ENCODE data around the gene ALG10.
"Not testable (repeated sequence)": the region's sequence is repeated elsewhere in the genome, so short reads cannot be mapped to it uniquely, and the experiment has no call there.

ALG10 gene

GRCh38 chr12:34046570-34046969, 24.3 kb downstream of the ALG10 start:
- H3K36me3 ChIP-seq (ENCODE audit: control insufficient read depth in 4 of 4, insufficient read depth in 4 of 4, low read length in 3 of 4): no peaks in the 10 kb centered on the region
- ChIA-PET CTCF (no interaction called here), POLR2A (no interaction called here)
- no peak for DNase-seq
- H3K4me3 ChIP-seq (ENCODE audit: control insufficient read depth in 1 of 7, extremely low read depth in 1 of 7, insufficient read depth in 4 of 7, low read depth in 2 of 7, low read length in 6 of 7): no peak overlapping the region
- no peaks in the 10 kb centered on the region for H3K27me3 ChIP-seq (replicated peaks in 2 of 5; ENCODE audit: control insufficient read depth in 4 of 5, insufficient read depth in 5 of 5, low read length in 4 of 5)
- no peak overlapping the region for H3K27ac ChIP-seq (ENCODE audit: insufficient read depth in 1 of 2, low read depth in 1 of 2, low read length in 2 of 2, poor library complexity in 1 of 2, severe bottlenecking in 2 of 2)
- H3K9me3 ChIP-seq (ENCODE audit: control extremely low read depth in 1 of 5, control insufficient read depth in 4 of 5, insufficient read depth in 2 of 5, low read depth in 1 of 5, low read length in 4 of 5): peaks cover 0 to 12% (median 5%) of the 10 kb centered on the region in 5 experiments
- H3K4me1 ChIP-seq (ENCODE audit: control extremely low read depth in 1 of 4, control insufficient read depth in 4 of 4, insufficient read depth in 4 of 4, low read length in 3 of 4): no peaks in the 10 kb centered on the region

DNA sequence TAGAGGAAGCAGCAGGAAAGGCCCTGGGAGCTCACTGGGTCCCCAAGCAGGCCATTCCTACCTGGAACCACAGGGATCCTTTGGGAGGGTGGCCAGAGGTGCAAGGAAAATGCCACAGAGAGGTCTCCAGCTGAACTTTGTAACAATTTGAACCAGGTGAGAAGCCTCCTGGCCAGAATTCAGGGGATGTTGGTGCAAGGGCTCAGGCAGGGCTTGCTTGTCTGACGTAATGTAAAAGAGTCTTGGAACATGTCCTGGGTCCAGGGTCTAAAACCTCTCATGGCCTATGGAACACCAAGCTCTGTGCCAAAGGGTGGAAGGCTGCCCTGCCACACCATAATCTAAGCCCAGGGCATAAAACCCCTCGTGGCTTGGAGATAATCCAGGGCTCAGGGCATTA, 25.6 kb downstream of the ALG10 start:
- H3K4me1 ChIP-seq (ENCODE audit: control extremely low read depth in 1 of 4, control insufficient read depth in 4 of 4, insufficient read depth in 4 of 4, low read length in 3 of 4); H3K27me3 ChIP-seq (replicated peaks in 2 of 5; ENCODE audit: control insufficient read depth in 4 of 5, insufficient read depth in 5 of 5, low read length in 4 of 5); CTCF ChIA-PET; H3K36me3 ChIP-seq (ENCODE audit: control insufficient read depth in 4 of 4, insufficient read depth in 4 of 4, low read length in 3 of 4); POLR2A ChIA-PET; H3K4me3 ChIP-seq (ENCODE audit: control insufficient read depth in 1 of 7, extremely low read depth in 1 of 7, insufficient read depth in 4 of 7, low read depth in 2 of 7, low read length in 6 of 7); H3K27ac ChIP-seq (ENCODE audit: insufficient read depth in 1 of 2, low read depth in 1 of 2, low read length in 2 of 2, poor library complexity in 1 of 2, severe bottlenecking in 2 of 2); DNase-seq: not testable (repeated sequence)
- peaks cover 0 to 15% (median 5%) of the 10 kb centered on the region in 5 experiments for H3K9me3 ChIP-seq (ENCODE audit: control extremely low read depth in 1 of 5, control insufficient read depth in 4 of 5, insufficient read depth in 2 of 5, low read depth in 1 of 5, low read length in 4 of 5)
- WGBS (ENCODE audit: insufficient coverage): 100% methylated on average over 2 of the region's 2 CpGs

- H3K36me3 ChIP-seq (ENCODE audit: control insufficient read depth in 4 of 4, insufficient read depth in 4 of 4, low read length in 3 of 4): no peaks in the 10 kb centered on the region
- ChIA-PET POLR2A (no interaction called here), CTCF (no interaction called here)
- no CpG with 5 or more reads among the region's 2 CpGs for WGBS (ENCODE audit: insufficient coverage)
- no peaks in the 10 kb centered on the region for H3K4me1 ChIP-seq (ENCODE audit: control extremely low read depth in 1 of 4, control insufficient read depth in 4 of 4, insufficient read depth in 4 of 4, low read length in 3 of 4)
- H3K27me3 ChIP-seq (replicated peaks in 2 of 5; ENCODE audit: control insufficient read depth in 4 of 5, insufficient read depth in 5 of 5, low read length in 4 of 5): no peaks in the 10 kb centered on the region
- no peak overlapping the region for H3K4me3 ChIP-seq (ENCODE audit: control insufficient read depth in 1 of 7, extremely low read depth in 1 of 7, insufficient read depth in 4 of 7, low read depth in 2 of 7, low read length in 6 of 7)
- H3K9me3 ChIP-seq (ENCODE audit: control extremely low read depth in 1 of 5, control insufficient read depth in 4 of 5, insufficient read depth in 2 of 5, low read depth in 1 of 5, low read length in 4 of 5): peaks cover 0 to 15% (median 5%) of the 10 kb centered on the region in 5 experiments
- DNase-seq: no peak
- no peak overlapping the region for H3K27ac ChIP-seq (ENCODE audit: insufficient read depth in 1 of 2, low read depth in 1 of 2, low read length in 2 of 2, poor library complexity in 1 of 2, severe bottlenecking in 2 of 2)
Observed at GRCh38 chr12:34048714-34049113, 26.4 kb downstream of the ALG10 start.

DNA sequence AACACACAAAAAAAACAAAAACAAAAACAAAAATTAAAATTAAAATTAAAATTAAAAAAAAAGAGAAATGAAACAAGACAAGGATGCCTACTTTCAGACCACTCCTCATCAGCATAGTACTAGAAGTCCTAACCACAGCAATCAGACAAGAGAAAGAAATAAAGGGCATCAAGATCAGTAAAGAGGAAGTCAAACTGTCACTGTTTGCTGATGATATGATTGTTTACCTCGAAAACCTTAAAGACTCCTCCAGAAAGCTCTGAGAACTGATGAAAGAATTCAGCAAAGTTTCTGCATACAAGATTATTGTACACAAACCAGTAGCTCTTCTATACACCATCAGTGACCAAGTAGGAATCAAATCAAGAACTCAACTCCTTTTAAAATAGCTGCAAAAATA, 29.2 kb downstream of the ALG10 start:
- POLR2A ChIA-PET: no interaction called here
- H3K36me3 ChIP-seq (ENCODE audit: control insufficient read depth in 4 of 4, insufficient read depth in 4 of 4, low read length in 3 of 4): no peaks in the 10 kb centered on the region
- peaks cover 0 to 15% (median 5%) of the 10 kb centered on the region in 5 experiments for H3K9me3 ChIP-seq (ENCODE audit: control extremely low read depth in 1 of 5, control insufficient read depth in 4 of 5, insufficient read depth in 2 of 5, low read depth in 1 of 5, low read length in 4 of 5)
- DNase-seq: no peak
- CTCF ChIA-PET: no interaction called here
- no peaks in the 10 kb centered on the region for H3K4me1 ChIP-seq (ENCODE audit: control extremely low read depth in 1 of 4, control insufficient read depth in 4 of 4, insufficient read depth in 4 of 4, low read length in 3 of 4)
- H3K27ac ChIP-seq (ENCODE audit: insufficient read depth in 1 of 2, low read depth in 1 of 2, low read length in 2 of 2, poor library complexity in 1 of 2, severe bottlenecking in 2 of 2): no peak overlapping the region
- H3K27me3 ChIP-seq (replicated peaks in 2 of 5; ENCODE audit: control insufficient read depth in 4 of 5, insufficient read depth in 5 of 5, low read length in 4 of 5): no peaks in the 10 kb centered on the region
- WGBS (ENCODE audit: insufficient coverage): 20% methylated on average over 1 of the region's 1 CpG
- no peak overlapping the region for H3K4me3 ChIP-seq (ENCODE audit: control insufficient read depth in 1 of 7, extremely low read depth in 1 of 7, insufficient read depth in 4 of 7, low read depth in 2 of 7, low read length in 6 of 7)

DNA sequence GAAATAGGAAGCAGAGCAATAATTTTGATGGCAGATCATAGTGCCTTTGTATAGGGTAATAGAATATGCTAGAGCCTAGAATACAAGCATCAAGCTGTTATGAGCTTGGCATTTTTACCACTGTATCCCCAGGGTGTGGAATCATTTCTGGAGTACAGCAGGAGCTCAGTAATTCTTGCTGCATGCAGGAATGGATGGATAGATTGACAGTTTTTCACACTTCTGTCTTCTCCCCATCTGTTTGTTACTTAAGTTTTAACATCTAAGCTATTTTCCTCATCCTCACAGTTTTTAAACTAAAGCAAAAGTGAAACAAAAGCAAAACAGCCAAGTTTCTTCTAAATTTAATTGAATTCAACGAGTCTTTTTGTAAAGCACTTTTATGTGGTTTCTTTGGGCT, 32.6 kb downstream of the ALG10 start:
- H3K4me1 ChIP-seq (ENCODE audit: control extremely low read depth in 1 of 4, control insufficient read depth in 4 of 4, insufficient read depth in 4 of 4, low read length in 3 of 4): no peaks in the 10 kb centered on the region
- H3K4me3 ChIP-seq (ENCODE audit: control insufficient read depth in 1 of 7, extremely low read depth in 1 of 7, insufficient read depth in 4 of 7, low read depth in 2 of 7, low read length in 6 of 7): peak overlapping the region in 1 of 7 experiments; percentile 7
- H3K36me3 ChIP-seq (ENCODE audit: control insufficient read depth in 4 of 4, insufficient read depth in 4 of 4, low read length in 3 of 4): no peaks in the 10 kb centered on the region
- ChIA-PET CTCF (no interaction called here), POLR2A (no interaction called here)
- H3K27ac ChIP-seq (ENCODE audit: insufficient read depth in 1 of 2, low read depth in 1 of 2, low read length in 2 of 2, poor library complexity in 1 of 2, severe bottlenecking in 2 of 2): peak overlapping the region in 1 of 2 experiments; percentile 34
- peaks cover 0 to 2% (median 0%) of the 10 kb centered on the region in 5 experiments for H3K9me3 ChIP-seq (ENCODE audit: control extremely low read depth in 1 of 5, control insufficient read depth in 4 of 5, insufficient read depth in 2 of 5, low read depth in 1 of 5, low read length in 4 of 5)
- WGBS (ENCODE audit: insufficient coverage): no CpG with 5 or more reads among the region's 1 CpG
- no peak for DNase-seq
- no peaks in the 10 kb centered on the region for H3K27me3 ChIP-seq (replicated peaks in 2 of 5; ENCODE audit: control insufficient read depth in 4 of 5, insufficient read depth in 5 of 5, low read length in 4 of 5)

Data from common myeloid progenitor, CD34-positive (primary cell).